ENCODE data around the gene HHATL. TPM values are rescaled to one million over a fixed set of nuclear protein-coding genes. Genes with fewer than 3 reads are reported as not detected.

HHATL gene
- total and polyA plus RNA-seq, 10 of the 15 experiments (the other 5 are each of a cell fraction or from before 2014, with no cell fraction given) = not detected

DNA sequence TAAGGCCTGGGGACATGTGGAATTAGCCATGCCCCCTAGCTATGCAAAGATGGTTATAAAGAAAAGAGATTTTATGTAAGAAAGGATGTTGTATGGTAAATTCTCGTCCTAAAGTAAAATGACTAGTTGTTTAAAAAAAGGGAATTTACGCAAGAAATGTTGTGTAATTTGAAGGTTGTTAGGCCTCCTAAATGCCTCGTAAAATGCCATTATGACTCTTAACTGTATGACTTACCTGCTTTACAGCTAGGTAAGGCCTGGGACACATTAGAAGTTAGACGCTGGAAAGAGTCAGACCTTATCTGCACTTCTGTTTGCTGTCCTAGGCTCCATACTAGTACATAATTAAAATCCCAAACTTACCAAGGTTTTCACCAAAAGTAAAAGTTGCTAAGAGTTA, 17.5 kb upstream of the HHATL start:
- Histone ChIP-seq H3K4me2 (ENCODE audit: control insufficient read depth, insufficient read depth) (no peak overlapping the region), H3K27me3 (replicated peaks in 1 of 2; ENCODE audit: control insufficient read depth in 2 of 2, insufficient read depth in 2 of 2, low read length in 1 of 2) (no peaks in the 10 kb centered on the region), H2AFZ (ENCODE audit: control insufficient read depth, low read depth, low read length) (no peak overlapping the region), H3K4me3 (no peak overlapping the region), H3K36me3 (ENCODE audit: control insufficient read depth in 2 of 2, insufficient read depth in 2 of 2, low read length in 1 of 2) (no peaks in the 10 kb centered on the region), H4K20me1 (ENCODE audit: control insufficient read depth, insufficient read depth) (no peaks in the 10 kb centered on the region), H3K79me2 (ENCODE audit: control insufficient read depth, insufficient read depth, low read length) (no peaks in the 10 kb centered on the region), H3K9ac (ENCODE audit: control insufficient read depth, insufficient read depth, low read length) (no peak overlapping the region), H3K9me3 (replicated peaks; ENCODE audit: control insufficient read depth, insufficient read depth, low read length) (no peaks in the 10 kb centered on the region), H3K4me1 (ENCODE audit: control insufficient read depth, insufficient read depth, low read length) (no peaks in the 10 kb centered on the region), H3K27ac (ENCODE audit: control insufficient read depth, insufficient read depth) (no peak overlapping the region)
- ChIA-PET RAD21 (ENCODE audit: unreplicated experiment) (no interaction called here), CTCF (interaction anchor here (0.6 to 1.1 kb wide), 2 partner anchors 24 to 148 kb away, joined by 3 to 4 read pairs; no protein-coding TSS in a partner anchor), POLR2A (no interaction called here), SMC1A (ENCODE audit: uncharacterized antibody, unreplicated experiment) (interaction anchor here (0.6 kb wide), 1 partner anchor 603 kb away, joined by 3 read pairs; no protein-coding TSS in a partner anchor)
- in situ Hi-C loops (cut with MboI) (no loop called here), intact Hi-C loops (cut with micrococcal nuclease; ENCODE audit: unreplicated experiment) (no loop called here)
- 66% methylated on average over 4 of the region's 4 CpGs for WGBS (ENCODE audit: insufficient coverage, insufficient replicate concordance, low lambda C conversion rate, missing lambda C conversion rate)
- TF ChIP-seq SUPT20H (IDR thresholded peaks at IDR 0.05; ENCODE audit: borderline replicate concordance, control insufficient read depth, low read depth, low read length) (no peak), PAX5 (IDR thresholded peaks at IDR 0.05; ENCODE audit: borderline replicate concordance, low read depth, low read length) (no peak), SIN3A (IDR thresholded peaks at IDR 0.05; ENCODE audit: low read depth, low read length) (no peak), EGR1 (IDR thresholded peaks at IDR 0.05; ENCODE audit: borderline replicate concordance in 1 of 2, low read depth in 2 of 2, low read length in 2 of 2) (no peak)
- TF ChIP-seq, protein P1, sequence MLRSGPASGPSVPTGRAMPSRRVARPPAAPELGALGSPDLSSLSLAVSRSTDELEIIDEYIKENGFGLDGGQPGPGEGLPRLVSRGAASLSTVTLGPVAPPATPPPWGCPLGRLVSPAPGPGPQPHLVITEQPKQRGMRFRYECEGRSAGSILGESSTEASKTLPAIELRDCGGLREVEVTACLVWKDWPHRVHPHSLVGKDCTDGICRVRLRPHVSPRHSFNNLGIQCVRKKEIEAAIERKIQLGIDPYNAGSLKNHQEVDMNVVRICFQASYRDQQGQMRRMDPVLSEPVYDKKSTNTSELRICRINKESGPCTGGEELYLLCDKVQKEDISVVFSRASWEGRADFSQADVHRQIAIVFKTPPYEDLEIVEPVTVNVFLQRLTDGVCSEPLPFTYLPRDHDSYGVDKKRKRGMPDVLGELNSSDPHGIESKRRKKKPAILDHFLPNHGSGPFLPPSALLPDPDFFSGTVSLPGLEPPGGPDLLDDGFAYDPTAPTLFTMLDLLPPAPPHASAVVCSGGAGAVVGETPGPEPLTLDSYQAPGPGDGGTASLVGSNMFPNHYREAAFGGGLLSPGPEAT (IDR thresholded peaks at IDR 0.05; ENCODE audit: low read depth) = no peak
- TF ChIP-seq, protein P2, sequence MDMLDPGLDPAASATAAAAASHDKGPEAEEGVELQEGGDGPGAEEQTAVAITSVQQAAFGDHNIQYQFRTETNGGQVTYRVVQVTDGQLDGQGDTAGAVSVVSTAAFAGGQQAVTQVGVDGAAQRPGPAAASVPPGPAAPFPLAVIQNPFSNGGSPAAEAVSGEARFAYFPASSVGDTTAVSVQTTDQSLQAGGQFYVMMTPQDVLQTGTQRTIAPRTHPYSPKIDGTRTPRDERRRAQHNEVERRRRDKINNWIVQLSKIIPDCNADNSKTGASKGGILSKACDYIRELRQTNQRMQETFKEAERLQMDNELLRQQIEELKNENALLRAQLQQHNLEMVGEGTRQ (IDR thresholded peaks at IDR 0.05; ENCODE audit: borderline replicate concordance, low read depth, low read length) = no peak
- TF ChIP-seq, protein P3, sequence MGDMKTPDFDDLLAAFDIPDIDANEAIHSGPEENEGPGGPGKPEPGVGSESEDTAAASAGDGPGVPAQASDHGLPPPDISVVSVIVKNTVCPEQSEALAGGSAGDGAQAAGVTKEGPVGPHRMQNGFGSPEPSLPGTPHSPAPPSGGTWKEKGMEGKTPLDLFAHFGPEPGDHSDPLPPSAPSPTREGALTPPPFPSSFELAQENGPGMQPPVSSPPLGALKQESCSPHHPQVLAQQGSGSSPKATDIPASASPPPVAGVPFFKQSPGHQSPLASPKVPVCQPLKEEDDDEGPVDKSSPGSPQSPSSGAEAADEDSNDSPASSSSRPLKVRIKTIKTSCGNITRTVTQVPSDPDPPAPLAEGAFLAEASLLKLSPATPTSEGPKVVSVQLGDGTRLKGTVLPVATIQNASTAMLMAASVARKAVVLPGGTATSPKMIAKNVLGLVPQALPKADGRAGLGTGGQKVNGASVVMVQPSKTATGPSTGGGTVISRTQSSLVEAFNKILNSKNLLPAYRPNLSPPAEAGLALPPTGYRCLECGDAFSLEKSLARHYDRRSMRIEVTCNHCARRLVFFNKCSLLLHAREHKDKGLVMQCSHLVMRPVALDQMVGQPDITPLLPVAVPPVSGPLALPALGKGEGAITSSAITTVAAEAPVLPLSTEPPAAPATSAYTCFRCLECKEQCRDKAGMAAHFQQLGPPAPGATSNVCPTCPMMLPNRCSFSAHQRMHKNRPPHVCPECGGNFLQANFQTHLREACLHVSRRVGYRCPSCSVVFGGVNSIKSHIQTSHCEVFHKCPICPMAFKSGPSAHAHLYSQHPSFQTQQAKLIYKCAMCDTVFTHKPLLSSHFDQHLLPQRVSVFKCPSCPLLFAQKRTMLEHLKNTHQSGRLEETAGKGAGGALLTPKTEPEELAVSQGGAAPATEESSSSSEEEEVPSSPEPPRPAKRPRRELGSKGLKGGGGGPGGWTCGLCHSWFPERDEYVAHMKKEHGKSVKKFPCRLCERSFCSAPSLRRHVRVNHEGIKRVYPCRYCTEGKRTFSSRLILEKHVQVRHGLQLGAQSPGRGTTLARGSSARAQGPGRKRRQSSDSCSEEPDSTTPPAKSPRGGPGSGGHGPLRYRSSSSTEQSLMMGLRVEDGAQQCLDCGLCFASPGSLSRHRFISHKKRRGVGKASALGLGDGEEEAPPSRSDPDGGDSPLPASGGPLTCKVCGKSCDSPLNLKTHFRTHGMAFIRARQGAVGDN (IDR thresholded peaks at IDR 0.05) = no peak
- TF ChIP-seq, protein P4, sequence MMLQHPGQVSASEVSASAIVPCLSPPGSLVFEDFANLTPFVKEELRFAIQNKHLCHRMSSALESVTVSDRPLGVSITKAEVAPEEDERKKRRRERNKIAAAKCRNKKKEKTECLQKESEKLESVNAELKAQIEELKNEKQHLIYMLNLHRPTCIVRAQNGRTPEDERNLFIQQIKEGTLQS (IDR thresholded peaks at IDR 0.05; ENCODE audit: borderline replicate concordance, extremely low read depth, low read depth, low read length) = no peak
- no peak for ATAC-seq
- no peak for FAIRE-seq
- no TSS peak for BruUV-seq (replicated peaks)
- no peak for DNase-seq (ENCODE audit: low read depth, low spot score)
